BJ (cell line): ENCODE results near the gene NAA10. TPM values are rescaled to one million over a fixed set of nuclear protein-coding genes. Genes with fewer than 3 reads are reported as not detected.

Experiments
- CTCF ChIA-PET: fragments of 350-600 bp; formaldehyde crosslinking; extraction: SDS; loops from one replicate; lab custom pipeline; 2021; ENCODE audit warnings: antibody characterized with exemption, inconsistent platforms; lab: Yijun Ruan, JAX
- POLR2A ChIA-PET: fragments of 300-600 bp; sonication (Branson Sonifier 250); formaldehyde crosslinking; extraction: SDS; loops from one replicate; lab custom pipeline; 2021; ENCODE audit warnings: antibody characterized with exemption; lab: Charles Lee
- DNase-seq: peaks from one replicate; pipeline ENCODE4 v3.0.0-alpha.2; 2011; ENCODE audit warnings: low read depth
- H3K27me3 ChIP-seq: 2 replicates; pipeline ENCODE4 v1.6.0; 2011; ENCODE audit warnings: low read length; ENCODE audit not compliant: control insufficient read depth, insufficient read depth
- H3K36me3 ChIP-seq: 2 replicates; pipeline ENCODE4 v1.5.1; 2011; ENCODE audit warnings: low read length; ENCODE audit not compliant: control insufficient read depth, insufficient read depth
- H3K4me3 ChIP-seq: 2 replicates; pipeline ENCODE4 v1.5.1; 2011; ENCODE audit warnings: low read depth, mild to moderate bottlenecking, control low read depth, low read length
- CTCF ChIP-seq: IDR thresholded peaks from 2 replicates; pipeline ENCODE4 v1.5.1; 2011; ENCODE audit warnings: low read depth, mild to moderate bottlenecking, control low read depth, inconsistent platforms, low read length, moderate library complexity; ENCODE audit not compliant: insufficient read depth
- polyA plus RNA-seq: library from polyadenylated mRNA; depleted of rRNA; stranded (reverse); fragments of >200 nt; gene quantifications from 2 replicates; pipeline ENCODE4 v1.2.3, GENCODE V29; 2011

NAA10 gene
- polyA plus RNA-seq, 1 experiment, result 76.0 TPM

DNA sequence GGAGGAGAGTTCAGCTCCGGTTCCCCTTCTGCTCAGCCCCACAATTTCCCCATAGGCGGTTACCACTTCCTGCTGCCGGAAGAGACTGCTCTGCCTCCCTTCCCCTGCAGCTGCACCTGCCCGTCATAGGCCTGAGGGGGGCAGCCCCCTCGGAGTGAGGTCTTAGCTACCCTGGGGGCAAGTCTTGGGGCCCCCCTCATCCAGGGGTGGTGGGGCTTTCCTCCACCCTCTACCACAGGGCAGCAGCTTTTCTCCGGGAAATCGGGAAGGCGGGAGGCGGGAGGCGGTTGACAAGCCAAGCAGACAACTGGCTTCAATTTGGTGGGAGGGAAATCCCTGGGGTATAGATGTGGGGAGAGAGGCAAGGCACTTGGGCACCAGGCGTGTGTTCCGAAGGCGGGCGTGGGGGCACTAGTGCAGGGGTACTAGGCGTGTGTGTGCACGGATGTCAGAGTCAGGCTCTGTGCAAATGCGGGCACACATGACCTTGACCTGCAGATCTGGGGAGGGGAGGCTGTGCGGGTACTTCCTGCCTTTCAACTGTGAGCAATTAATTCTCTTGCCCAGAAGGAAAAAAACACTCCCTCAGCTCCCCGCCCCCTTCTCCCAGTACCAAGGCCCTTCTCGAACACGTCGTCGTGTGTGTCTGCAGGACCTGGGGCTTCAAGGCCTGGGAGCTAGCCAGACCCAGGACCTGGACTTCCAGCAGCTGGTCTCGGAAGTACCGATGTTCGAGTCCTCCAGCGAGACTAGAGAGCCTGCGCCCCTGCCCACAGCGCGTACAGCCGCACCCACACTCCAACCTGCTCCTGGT, 7.8 kb downstream of the NAA10 start:
- Histone ChIP-seq H3K27me3 (no peaks in the 10 kb centered on the region), H3K4me3 (peak overlapping the region; percentile 54), H3K36me3 (peaks cover 8% of the 10 kb centered on the region)
- DNase-seq, result no peak
- CTCF ChIA-PET, result interaction anchor here (0.9 to 3.2 kb wide), 4 partner anchors 14 to 163 kb away, joined by 3 to 23 read pairs (median 4); partner anchors contain the start of gene PLXNB3
- POLR2A ChIA-PET, result no interaction called here
- no peak for TF ChIP-seq CTCF

- Histone ChIP-seq H3K4me3 (no peak overlapping the region), H3K27me3 (no peaks in the 10 kb centered on the region), H3K36me3 (peaks cover 6% of the 10 kb centered on the region)
- CTCF ChIA-PET, result interaction anchor here (0.9 to 3.2 kb wide), 3 partner anchors 14 to 21 kb away, joined by 4 to 23 read pairs (median 4); no protein-coding TSS in a partner anchor
- no peak for TF ChIP-seq CTCF
- POLR2A ChIA-PET, result no interaction called here
- no peak for DNase-seq
Observed at GRCh38 chrX:153926552-153926857, 8.3 kb downstream of the NAA10 start.

GRCh38 chrX:153925739-153926551, 8.9 kb downstream of the NAA10 start, which contains the start of gene ARHGAP4:
TSS of gene ARHGAP4 (minus strand) at chrX:153926264. CDS start at chrX:153926202, 62 bp downstream.
- ChIA-PET POLR2A (no interaction called here), CTCF (interaction anchor here (0.9 to 3.2 kb wide), 4 partner anchors 13 to 162 kb away, joined by 4 to 23 read pairs (median 5); partner anchors contain the start of gene PLXNB3)
- peaks cover 4% of the 10 kb centered on the region for H3K36me3 ChIP-seq
- no peak for DNase-seq
- TF ChIP-seq CTCF, result no peak
- H3K4me3 ChIP-seq, result no peak within 1 kb of the TSS
- H3K27me3 ChIP-seq, result no peaks in the 10 kb centered on the region

DNA sequence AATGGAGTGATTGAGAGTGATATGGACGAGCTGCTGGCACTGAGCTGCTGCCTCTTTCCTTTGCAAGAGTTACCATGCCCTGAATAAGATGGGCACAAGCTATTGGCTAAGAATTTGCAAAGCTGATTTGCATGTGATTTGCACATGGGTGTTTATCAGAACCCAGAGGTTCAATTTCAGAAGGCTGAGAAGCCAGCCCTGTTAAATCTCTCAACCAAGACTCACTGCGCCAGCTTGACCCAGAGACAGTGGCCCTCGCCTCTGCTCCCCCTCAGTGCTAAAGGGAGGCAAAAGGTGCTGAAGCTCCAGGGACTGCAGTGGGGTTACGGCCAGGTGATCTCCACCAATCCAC, 9.5 kb downstream of the NAA10 start:
- POLR2A ChIA-PET, result no interaction called here
- no peak overlapping the region for H3K4me3 ChIP-seq

More for the DNA sequence above, 9.5 kb downstream of the NAA10 start:
- H3K36me3 ChIP-seq, result peaks cover 3% of the 10 kb centered on the region
- CTCF ChIA-PET, result interaction anchor here (1.9 to 3.2 kb wide), 2 partner anchors 22 to 161 kb away, joined by 6 to 23 read pairs; partner anchors contain the start of gene PLXNB3
- DNase-seq, result no peak
- no peak for TF ChIP-seq CTCF
- no peaks in the 10 kb centered on the region for H3K27me3 ChIP-seq
